Measurements from ENCODE around the gene VTN. TPM values are rescaled to one million over a fixed set of nuclear protein-coding genes. Genes with fewer than 3 reads are reported as not detected.

The VTN gene
- total RNA-seq, 1 donor from 2014 or later: 0.25 TPM

DNA sequence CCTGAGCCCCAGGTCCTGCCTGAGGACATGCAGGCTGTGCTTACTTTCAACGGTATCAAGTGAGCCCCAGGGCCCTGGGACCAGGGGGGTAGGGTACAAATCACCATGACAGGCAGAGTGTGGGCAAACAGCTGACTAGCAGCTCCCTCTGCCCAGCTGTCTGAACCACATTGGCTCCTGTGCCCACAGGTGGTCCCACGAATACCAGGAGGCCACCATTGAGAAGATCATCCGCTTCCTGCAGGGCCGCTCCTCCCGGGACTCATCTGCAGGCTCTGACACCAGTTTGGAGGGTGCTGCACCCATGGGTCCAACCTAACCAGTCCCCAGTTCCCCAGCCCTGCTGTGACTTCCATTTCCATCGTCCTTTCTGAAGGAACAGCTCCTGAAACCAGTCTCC, 25.9 kb upstream of the VTN start:
- peaks cover 11% of the 10 kb centered on the region for H3K36me3 Mint-ChIP-seq (ENCODE audit: unreplicated experiment)
- H3K9me3 Mint-ChIP-seq (ENCODE audit: unreplicated experiment): no peaks in the 10 kb centered on the region
- H3K4me1 Mint-ChIP-seq (ENCODE audit: low read depth, unreplicated experiment): peaks cover 10% of the 10 kb centered on the region
- no peak for DNase-seq
- H3K4me3 Mint-ChIP-seq (ENCODE audit: unreplicated experiment): no peak overlapping the region
- TF ChIP-seq, protein P1, sequence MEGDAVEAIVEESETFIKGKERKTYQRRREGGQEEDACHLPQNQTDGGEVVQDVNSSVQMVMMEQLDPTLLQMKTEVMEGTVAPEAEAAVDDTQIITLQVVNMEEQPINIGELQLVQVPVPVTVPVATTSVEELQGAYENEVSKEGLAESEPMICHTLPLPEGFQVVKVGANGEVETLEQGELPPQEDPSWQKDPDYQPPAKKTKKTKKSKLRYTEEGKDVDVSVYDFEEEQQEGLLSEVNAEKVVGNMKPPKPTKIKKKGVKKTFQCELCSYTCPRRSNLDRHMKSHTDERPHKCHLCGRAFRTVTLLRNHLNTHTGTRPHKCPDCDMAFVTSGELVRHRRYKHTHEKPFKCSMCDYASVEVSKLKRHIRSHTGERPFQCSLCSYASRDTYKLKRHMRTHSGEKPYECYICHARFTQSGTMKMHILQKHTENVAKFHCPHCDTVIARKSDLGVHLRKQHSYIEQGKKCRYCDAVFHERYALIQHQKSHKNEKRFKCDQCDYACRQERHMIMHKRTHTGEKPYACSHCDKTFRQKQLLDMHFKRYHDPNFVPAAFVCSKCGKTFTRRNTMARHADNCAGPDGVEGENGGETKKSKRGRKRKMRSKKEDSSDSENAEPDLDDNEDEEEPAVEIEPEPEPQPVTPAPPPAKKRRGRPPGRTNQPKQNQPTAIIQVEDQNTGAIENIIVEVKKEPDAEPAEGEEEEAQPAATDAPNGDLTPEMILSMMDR (IDR thresholded peaks at IDR 0.05; ENCODE audit: partially characterized antibody, unreplicated experiment): no peak
- no peak overlapping the region for H3K27ac Mint-ChIP-seq (ENCODE audit: unreplicated experiment)
- peaks cover 17% of the 10 kb centered on the region for H3K27me3 Mint-ChIP-seq (ENCODE audit: unreplicated experiment)

DNA sequence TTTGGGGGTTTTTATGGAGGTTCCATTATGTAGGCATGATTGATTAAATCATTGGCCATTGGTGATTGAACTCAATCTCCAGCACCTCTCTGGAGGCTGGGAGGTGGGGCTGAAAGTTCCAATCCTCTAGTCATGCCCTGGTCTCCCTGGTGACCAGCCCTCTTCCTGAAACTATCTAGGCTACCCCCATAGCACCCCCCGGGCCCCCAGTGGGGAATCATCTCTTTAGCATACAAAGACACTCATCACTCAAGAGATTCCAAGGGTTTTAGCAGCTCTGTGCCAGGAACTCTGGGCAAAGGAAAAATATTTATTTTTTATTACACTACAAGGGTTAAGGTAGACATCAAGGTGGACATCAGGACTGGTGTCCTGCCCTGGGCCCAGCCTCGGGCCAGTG, 25.3 kb upstream of the VTN start:
- Mint-ChIP-seq H3K27ac (ENCODE audit: unreplicated experiment) (no peak overlapping the region), H3K4me1 (ENCODE audit: low read depth, unreplicated experiment) (peaks cover 10% of the 10 kb centered on the region), H3K36me3 (ENCODE audit: unreplicated experiment) (peaks cover 15% of the 10 kb centered on the region), H3K9me3 (ENCODE audit: unreplicated experiment) (no peaks in the 10 kb centered on the region), H3K4me3 (ENCODE audit: unreplicated experiment) (no peak overlapping the region), H3K27me3 (ENCODE audit: unreplicated experiment) (peaks cover 17% of the 10 kb centered on the region)
- DNase-seq: no peak
- TF ChIP-seq, protein P1 (IDR thresholded peaks at IDR 0.05; ENCODE audit: partially characterized antibody, unreplicated experiment): no peak

DNA sequence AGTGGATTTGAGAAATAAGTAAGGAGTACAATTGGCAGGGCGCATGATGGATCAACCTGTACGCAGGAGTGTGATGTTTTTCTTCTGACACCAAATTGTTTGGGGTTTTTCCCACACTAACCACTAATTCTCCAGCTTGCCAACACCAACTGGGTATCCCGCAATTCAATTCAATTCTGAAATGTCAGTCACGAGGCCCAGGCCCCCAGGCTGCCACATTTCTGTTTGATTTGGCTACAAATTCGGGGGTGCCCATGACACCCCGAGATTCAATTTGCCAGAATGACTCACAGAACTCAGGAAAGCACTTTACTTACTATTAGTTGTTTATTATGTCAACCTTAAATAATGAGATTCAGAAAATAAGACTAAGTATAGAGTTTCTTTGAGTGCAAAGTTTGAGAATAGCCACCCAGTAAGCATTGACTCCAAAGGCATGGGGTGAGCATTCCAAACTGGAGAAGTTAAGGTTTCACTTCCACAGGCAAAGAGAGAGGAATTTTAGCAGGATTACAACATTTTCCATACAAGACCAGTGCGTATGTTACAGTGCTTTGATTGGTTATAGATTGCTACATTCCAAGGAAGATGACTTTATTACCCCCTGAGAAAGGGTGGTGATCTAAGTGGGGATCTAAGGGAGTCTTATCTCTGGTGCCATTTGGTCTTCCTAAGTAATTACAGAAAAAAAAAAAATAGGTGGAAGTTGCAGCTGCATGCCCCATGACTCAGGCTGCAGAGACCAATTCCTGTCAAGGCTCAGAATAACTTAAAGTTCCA, 24.4 kb upstream of the VTN start:
- no peak overlapping the region for H3K4me3 Mint-ChIP-seq (ENCODE audit: unreplicated experiment)
- DNase-seq: no peak
- peaks cover 23% of the 10 kb centered on the region for H3K36me3 Mint-ChIP-seq (ENCODE audit: unreplicated experiment)
- peak overlapping the region; percentile 9 for H3K27ac Mint-ChIP-seq (ENCODE audit: unreplicated experiment)
- TF ChIP-seq, protein P1 (IDR thresholded peaks at IDR 0.05; ENCODE audit: partially characterized antibody, unreplicated experiment): no peak
- H3K4me1 Mint-ChIP-seq (ENCODE audit: low read depth, unreplicated experiment): peaks cover 10% of the 10 kb centered on the region
- peaks cover 17% of the 10 kb centered on the region for H3K27me3 Mint-ChIP-seq (ENCODE audit: unreplicated experiment)
- H3K9me3 Mint-ChIP-seq (ENCODE audit: unreplicated experiment): no peaks in the 10 kb centered on the region

DNA sequence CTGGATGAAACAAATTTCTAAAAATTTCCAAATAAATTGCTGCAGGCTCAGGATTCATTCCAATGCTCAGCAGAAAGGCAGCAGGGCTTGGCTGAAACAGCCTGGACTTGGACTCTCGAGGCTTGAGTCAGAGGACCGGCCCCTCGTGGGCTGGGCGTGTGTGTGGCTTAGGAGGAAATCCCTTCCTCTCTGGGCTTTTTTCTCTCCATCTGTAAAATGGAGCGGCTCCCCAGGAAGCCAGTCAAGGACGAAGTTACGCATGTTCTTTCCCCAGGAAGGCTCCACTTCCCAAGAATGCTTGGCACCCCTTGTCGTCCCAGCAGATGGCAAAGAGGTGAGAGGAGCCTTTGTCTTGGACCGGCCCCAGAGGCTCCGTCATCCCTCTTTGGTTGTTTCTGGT, 22.4 kb upstream of the VTN start:
- Mint-ChIP-seq H3K27me3 (ENCODE audit: unreplicated experiment) (peaks cover 3% of the 10 kb centered on the region), H3K36me3 (ENCODE audit: unreplicated experiment) (peaks cover 27% of the 10 kb centered on the region), H3K4me1 (ENCODE audit: low read depth, unreplicated experiment) (no peaks in the 10 kb centered on the region), H3K4me3 (ENCODE audit: unreplicated experiment) (no peak overlapping the region), H3K27ac (ENCODE audit: unreplicated experiment) (peak overlapping the region; percentile 64), H3K9me3 (ENCODE audit: unreplicated experiment) (no peaks in the 10 kb centered on the region)
- TF ChIP-seq, protein P1 (IDR thresholded peaks at IDR 0.05; ENCODE audit: partially characterized antibody, unreplicated experiment): no peak
- DNase-seq: no peak

DNA sequence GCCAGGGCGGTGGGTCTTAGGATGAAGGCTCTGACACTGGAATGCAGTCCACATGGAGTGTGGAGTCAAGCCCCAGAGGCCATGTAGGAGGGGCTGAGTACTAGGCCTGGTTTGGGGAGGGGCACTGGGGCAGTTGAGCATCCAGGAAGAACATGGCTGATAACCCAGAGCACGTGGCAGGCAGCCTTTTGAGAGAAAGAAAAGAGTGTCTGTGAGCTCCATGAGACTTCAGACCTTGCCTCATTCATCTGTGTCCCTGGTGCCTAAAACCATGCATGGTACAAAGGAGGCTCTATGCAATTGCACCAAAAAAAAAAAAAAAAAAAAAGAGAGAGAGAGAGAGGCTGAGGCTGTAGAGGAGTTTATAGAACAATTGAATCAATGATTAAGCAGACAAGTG, 21.3 kb upstream of the VTN start:
- H3K9me3 Mint-ChIP-seq (ENCODE audit: unreplicated experiment): no peaks in the 10 kb centered on the region
- TF ChIP-seq, protein P1 (IDR thresholded peaks at IDR 0.05; ENCODE audit: partially characterized antibody, unreplicated experiment): no peak
- no peak overlapping the region for H3K4me3 Mint-ChIP-seq (ENCODE audit: unreplicated experiment)
- H3K4me1 Mint-ChIP-seq (ENCODE audit: low read depth, unreplicated experiment): no peaks in the 10 kb centered on the region
- peaks cover 27% of the 10 kb centered on the region for H3K36me3 Mint-ChIP-seq (ENCODE audit: unreplicated experiment)
- H3K27ac Mint-ChIP-seq (ENCODE audit: unreplicated experiment): no peak overlapping the region
- no peak for DNase-seq
- no peaks in the 10 kb centered on the region for H3K27me3 Mint-ChIP-seq (ENCODE audit: unreplicated experiment)
